BE2C (cell line): Measurements from ENCODE around the gene MPV17.
"Not testable (repeated sequence)": the region's sequence is repeated elsewhere in the genome, so short reads cannot be mapped to it uniquely, and the experiment has no call there.

ENCODE experiments used
- DNase-seq: peaks from one replicate; pipeline ENCODE4 v3.0.0-alpha.2; 2020
- H3K27me3 ChIP-seq: fragments of 250-450 bp; sonication (Bioruptor Pico); 2 replicates; pipeline ENCODE4 v1.5.1; 2020; ENCODE audit warnings: mild to moderate bottlenecking
- H3K36me3 ChIP-seq: fragments of 250-450 bp; sonication (Bioruptor Pico); 2 replicates; pipeline ENCODE4 v1.5.1; 2020; ENCODE audit warnings: mild to moderate bottlenecking
- H3K4me1 ChIP-seq: fragments of 250-450 bp; sonication (Bioruptor Pico); 2 replicates; pipeline ENCODE4 v1.5.1; 2020
- H3K4me3 ChIP-seq: 2 replicates; pipeline ENCODE4 v1.5.1; 2011; ENCODE audit warnings: low read depth, low read length
- H3K9me3 ChIP-seq: fragments of 250-450 bp; sonication (Bioruptor Pico); 2 replicates; pipeline ENCODE4 v1.5.1; 2020
- TF ChIP-seq, protein P1 (sequence below): IDR thresholded peaks from 2 replicates; pipeline ENCODE4 v1.5.1; 2012; ENCODE audit warnings: mild to moderate bottlenecking, low read depth, low read length

MPV17 gene

DNA sequence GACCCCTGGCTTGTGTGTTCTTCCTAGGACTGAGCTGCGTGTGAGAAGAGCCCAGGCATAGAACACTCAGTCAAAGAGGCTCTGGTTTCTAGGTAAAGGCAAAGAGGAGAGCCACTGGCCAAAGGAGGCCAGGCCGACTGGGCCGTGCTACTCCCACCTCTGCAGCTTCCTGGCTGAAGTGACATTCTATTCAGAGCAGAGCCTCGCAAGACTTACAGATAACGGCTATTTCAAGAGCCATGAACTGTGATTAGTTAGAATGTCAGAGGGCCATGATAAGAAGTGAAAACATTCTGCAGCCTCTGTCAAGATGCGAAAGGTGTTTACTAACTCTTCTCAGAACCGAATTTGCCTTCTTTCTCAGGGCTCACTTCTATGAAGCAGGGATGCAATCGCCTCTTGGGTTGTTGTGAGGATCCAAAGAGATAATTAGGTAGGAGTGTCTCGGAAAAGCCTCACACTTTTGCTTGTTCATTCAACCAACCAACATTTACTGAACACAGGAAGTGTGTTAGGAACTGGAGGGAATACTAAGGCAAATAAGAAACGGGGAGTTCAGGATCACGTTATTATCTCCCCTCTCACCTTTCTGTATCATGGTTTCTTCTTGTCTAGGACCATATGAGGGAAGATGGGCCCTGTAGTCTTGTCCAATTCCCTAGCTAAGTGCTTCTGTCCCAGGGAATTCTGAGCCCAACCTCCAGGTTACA, 51.1 kb downstream of the MPV17 start:
- no peaks in the 10 kb centered on the region for H3K9me3 ChIP-seq
- no peaks in the 10 kb centered on the region for H3K36me3 ChIP-seq
- no peak overlapping the region for H3K4me3 ChIP-seq
- TF ChIP-seq, protein P1, sequence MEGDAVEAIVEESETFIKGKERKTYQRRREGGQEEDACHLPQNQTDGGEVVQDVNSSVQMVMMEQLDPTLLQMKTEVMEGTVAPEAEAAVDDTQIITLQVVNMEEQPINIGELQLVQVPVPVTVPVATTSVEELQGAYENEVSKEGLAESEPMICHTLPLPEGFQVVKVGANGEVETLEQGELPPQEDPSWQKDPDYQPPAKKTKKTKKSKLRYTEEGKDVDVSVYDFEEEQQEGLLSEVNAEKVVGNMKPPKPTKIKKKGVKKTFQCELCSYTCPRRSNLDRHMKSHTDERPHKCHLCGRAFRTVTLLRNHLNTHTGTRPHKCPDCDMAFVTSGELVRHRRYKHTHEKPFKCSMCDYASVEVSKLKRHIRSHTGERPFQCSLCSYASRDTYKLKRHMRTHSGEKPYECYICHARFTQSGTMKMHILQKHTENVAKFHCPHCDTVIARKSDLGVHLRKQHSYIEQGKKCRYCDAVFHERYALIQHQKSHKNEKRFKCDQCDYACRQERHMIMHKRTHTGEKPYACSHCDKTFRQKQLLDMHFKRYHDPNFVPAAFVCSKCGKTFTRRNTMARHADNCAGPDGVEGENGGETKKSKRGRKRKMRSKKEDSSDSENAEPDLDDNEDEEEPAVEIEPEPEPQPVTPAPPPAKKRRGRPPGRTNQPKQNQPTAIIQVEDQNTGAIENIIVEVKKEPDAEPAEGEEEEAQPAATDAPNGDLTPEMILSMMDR, result no peak
- H3K27me3 ChIP-seq, result no peaks in the 10 kb centered on the region
- no peak for DNase-seq
- no peaks in the 10 kb centered on the region for H3K4me1 ChIP-seq

DNA sequence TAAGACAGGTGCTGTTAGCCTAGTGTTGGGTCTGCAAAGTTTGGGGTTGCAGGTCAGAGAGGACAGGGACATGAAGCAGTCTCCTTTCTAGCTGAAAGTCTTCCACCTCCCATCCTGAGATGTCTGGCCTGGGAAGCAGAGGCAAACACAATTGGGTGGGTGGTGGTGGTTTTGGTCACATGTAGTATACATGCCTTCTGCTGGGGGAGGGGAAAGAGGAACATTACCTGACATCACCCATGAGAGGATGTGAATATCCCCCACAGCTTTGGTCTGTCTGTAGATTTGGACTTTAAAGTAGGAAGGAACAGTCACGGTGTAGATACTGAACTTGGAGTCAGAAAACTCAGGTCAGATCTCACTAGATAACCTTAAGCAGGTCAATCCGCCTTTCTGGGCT, 52.2 kb downstream of the MPV17 start:
- TF ChIP-seq, protein P1, result no peak
- Histone ChIP-seq H3K4me1 (no peaks in the 10 kb centered on the region), H3K36me3 (no peaks in the 10 kb centered on the region), H3K27me3 (peaks cover 1% of the 10 kb centered on the region), H3K9me3 (peaks cover under 1% of the 10 kb centered on the region), H3K4me3 (no peak overlapping the region)
- no peak for DNase-seq

DNA sequence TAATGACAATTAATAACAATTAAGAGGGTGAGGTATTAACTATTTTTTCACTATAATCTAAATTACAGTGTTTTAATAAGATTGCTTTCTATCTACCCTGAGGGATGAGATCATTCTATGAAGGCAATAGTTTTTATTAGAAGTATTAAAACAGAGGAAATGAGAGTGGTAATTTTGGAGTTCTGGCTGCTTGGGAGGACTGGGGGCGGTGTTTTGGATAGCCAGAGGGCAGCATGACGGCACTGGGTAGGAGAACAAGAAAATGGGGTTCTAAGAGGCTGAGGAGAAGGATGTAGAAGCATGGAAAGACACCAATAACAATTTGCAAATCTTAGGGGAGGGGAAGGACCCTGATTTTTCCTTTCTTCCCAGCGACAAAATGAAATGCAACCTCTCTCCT, 52.8 kb downstream of the MPV17 start:
- no peaks in the 10 kb centered on the region; the same call in 1 of the 2 replicates for H3K36me3 ChIP-seq
- TF ChIP-seq, protein P1, result no peak
- no peak overlapping the region for H3K4me3 ChIP-seq
- no peak for DNase-seq
- peaks cover 6% of the 10 kb centered on the region for H3K27me3 ChIP-seq
- peaks cover 6% of the 10 kb centered on the region for H3K9me3 ChIP-seq
- peaks cover 3% of the 10 kb centered on the region for H3K4me1 ChIP-seq

DNA sequence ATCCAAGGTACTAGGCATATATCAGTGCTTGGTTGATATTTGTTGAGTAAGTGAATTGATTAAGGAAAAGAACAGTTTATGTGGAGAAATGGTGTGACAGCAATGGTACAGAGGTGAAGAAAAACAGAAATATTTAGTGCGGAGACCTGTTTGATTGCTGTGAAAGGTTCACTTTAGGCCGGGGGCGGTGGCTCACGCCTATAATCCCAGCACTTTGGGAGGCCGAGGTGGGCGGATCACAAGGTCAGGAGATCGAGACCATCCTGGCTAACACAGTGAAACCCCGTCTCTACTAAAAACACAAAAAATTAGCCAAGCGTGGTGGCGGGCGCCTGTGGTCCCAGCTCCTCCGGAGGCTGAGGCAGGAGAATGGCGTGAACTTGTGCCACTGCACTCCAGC, 54.6 kb downstream of the MPV17 start:
- H3K9me3 ChIP-seq, H3K4me3 ChIP-seq, H3K36me3 ChIP-seq, DNase-seq, H3K4me1 ChIP-seq: not testable (repeated sequence)
- H3K27me3 ChIP-seq, result peaks cover 25% of the 10 kb centered on the region

DNA sequence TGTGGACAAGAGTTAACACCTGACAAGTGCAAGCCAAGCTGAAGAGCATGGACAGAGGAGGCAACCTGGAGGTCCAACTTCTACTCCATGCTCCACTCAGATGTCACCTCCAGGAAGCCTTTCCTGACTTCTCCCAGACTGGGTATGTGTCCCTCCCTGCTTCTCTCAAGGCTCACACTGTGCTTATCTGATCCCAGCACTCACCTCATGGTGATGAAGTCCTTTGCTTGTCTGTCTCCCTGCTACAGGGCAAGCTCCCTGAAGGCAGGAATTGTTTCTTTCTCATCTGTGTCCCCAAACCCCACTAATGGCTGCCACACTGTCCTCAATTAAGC, 57.4 kb downstream of the MPV17 start:
- H3K4me3 ChIP-seq, result no peak overlapping the region
- no peaks in the 10 kb centered on the region; the same call in 1 of the 2 replicates for H3K36me3 ChIP-seq
- peaks cover 53% of the 10 kb centered on the region for H3K27me3 ChIP-seq
- H3K9me3 ChIP-seq, result peaks cover 6% of the 10 kb centered on the region
- H3K4me1 ChIP-seq, result peaks cover 8% of the 10 kb centered on the region
- no peak for DNase-seq
- TF ChIP-seq, protein P1, result no peak

DNA sequence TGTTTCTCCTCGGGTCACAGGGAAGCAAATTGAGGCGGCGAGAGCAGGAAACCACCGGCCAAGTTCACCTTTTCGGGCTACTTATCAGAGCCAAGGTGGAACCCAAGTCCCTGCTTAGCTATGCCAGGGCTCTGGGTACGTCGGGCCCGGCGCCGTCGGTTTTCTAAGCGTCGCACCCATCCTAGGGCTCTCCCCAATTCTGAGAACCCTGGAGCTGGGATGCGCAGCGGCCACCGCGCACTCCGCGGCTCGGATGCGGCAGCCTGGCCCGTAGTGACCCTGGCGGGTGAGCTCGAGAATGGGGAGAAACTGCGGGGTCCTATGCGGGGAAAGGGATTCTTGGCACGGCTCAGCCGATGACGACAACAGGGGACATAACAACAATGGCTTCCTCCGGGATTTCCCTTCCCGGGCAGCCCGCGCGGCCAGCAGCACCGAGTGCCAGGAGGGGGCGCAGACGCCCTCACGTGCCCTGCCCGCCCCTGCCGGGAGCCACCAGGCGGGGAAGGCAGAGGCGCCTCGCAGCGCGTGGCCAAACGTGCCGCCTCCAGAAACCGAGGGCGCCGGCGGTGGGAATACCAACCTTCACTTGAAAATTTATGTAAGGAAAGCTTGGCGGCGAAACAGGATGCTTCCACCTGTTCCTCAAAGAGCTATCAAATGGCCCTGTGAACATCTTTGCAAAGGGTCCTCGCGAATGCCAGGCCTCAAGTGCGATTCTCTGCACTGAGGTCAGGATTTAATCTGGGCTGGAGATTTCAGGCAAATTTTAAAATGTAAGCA, 58.0 kb downstream of the MPV17 start:
- peaks cover 6% of the 10 kb centered on the region for H3K9me3 ChIP-seq
- peak overlapping the region; percentile 66 for H3K4me3 ChIP-seq
- no peaks in the 10 kb centered on the region; the same call in 1 of the 2 replicates for H3K36me3 ChIP-seq
- DNase-seq, result peak; percentile 90
- TF ChIP-seq, protein P1, result peak; percentile 72
- H3K27me3 ChIP-seq, result peaks cover 57% of the 10 kb centered on the region
- peaks cover 8% of the 10 kb centered on the region for H3K4me1 ChIP-seq
